Thyroid gland (tissue), 4 donors: Measurements from ENCODE around the gene DENND5A.

Source experiments
- POLR2A ChIP-seq, 2 donors: fragments of 450-650 bp; IDR thresholded peaks; one replicate each; pipeline ENCODE4 v1.6.1; 2017; ENCODE audit warnings: antibody characterized with exemption in 2 of 2, mild to moderate bottlenecking in 2 of 2, moderate library complexity in 1 of 2
- TF ChIP-seq, protein P1 (sequence below), 6 experiments: fragments of 200-600 bp in 3 of 6; fragments of 450-650 bp in 3 of 6; sonication (generic) in 3 of 6; IDR thresholded peaks; one replicate each; pipeline ENCODE4 v1.5.1; 2016 to 2019; ENCODE audit warnings: antibody characterized with exemption in 6 of 6, mild to moderate bottlenecking in 2 of 6, inconsistent platforms in 1 of 6, moderate library complexity in 1 of 6

DNA sequence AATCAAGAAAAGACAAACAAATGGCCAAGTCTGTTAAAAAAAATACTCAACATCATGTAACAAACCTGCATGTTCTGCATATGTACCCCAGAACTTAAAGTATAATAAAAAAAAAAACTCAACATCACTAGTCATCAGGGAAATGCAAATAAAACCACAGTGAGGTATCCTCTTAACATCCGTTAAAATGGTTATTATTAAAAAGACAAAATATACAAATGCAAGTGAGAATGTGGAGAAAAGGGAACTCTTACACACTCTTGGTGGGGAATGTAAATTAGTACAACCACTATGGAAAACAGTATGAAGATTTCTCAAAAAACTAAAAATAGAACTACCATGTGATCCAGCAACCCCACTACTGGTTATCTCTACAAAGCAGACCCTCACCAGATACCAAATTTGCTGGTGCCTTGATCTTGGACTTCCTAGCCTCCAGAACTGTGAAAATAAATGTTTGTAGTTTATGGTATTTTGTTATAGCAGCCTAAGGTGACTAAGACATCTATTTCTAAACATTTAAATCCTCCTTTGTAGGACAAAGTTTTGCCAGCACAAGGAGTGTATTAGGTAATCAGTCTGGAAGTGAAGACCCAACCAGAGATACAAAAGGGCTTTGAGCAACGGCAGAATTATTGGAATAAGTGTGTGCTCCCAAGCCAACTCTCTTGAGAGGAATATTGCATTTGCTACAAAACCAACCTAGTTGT is 141.4 kb downstream of the DENND5A start:
- TF ChIP-seq, protein P1, sequence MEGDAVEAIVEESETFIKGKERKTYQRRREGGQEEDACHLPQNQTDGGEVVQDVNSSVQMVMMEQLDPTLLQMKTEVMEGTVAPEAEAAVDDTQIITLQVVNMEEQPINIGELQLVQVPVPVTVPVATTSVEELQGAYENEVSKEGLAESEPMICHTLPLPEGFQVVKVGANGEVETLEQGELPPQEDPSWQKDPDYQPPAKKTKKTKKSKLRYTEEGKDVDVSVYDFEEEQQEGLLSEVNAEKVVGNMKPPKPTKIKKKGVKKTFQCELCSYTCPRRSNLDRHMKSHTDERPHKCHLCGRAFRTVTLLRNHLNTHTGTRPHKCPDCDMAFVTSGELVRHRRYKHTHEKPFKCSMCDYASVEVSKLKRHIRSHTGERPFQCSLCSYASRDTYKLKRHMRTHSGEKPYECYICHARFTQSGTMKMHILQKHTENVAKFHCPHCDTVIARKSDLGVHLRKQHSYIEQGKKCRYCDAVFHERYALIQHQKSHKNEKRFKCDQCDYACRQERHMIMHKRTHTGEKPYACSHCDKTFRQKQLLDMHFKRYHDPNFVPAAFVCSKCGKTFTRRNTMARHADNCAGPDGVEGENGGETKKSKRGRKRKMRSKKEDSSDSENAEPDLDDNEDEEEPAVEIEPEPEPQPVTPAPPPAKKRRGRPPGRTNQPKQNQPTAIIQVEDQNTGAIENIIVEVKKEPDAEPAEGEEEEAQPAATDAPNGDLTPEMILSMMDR (IDR thresholded peaks at IDR 0.05), result no peak
- TF ChIP-seq POLR2A (IDR thresholded peaks at IDR 0.05), result no peak
